ENCODE measurements around the gene PCDHA7. TPM values are rescaled to one million over a fixed set of nuclear protein-coding genes. Genes with fewer than 3 reads are reported as not detected.

Gene PCDHA7
- total RNA-seq, 1 donor from 2014 or later, result 0.37 TPM

GRCh38 chr5:140881889-140882590 lies 48.0 kb downstream of the PCDHA7 start, which contains the start of gene PCDHA13:
PCDHA13 (plus strand) TSS chr5:140882124; CDS start chr5:140882269, 145 bp downstream.

Other genes with a start within 250 kb of the PCDHA7 start
- gene CD14, start 201.1 kb upstream of the PCDHA7 start, total RNA-seq, result 1.6 and 2.4 TPM in 2 replicates
- gene TMCO6, start 194.8 kb upstream of the PCDHA7 start, total RNA-seq, result 6.1 and 7.0 TPM in 2 replicates
- 65.8 and 88.1 TPM in 2 replicates for gene NDUFA2, start 186.6 kb upstream of the PCDHA7 start, total RNA-seq
- gene IK, start 186.4 kb upstream of the PCDHA7 start, total RNA-seq, result 133 and 154 TPM in 2 replicates
- 22.3 and 30.0 TPM in 2 replicates for gene WDR55, start 169.4 kb upstream of the PCDHA7 start, total RNA-seq
- gene DND1, start 160.7 kb upstream of the PCDHA7 start, total RNA-seq, result 0.13 and 0.19 TPM in 2 replicates
- gene HARS1, start 142.9 kb upstream of the PCDHA7 start, total RNA-seq, result 74.6 and 92.6 TPM in 2 replicates
- gene HARS2, start 142.8 kb upstream of the PCDHA7 start, total RNA-seq, result 24.6 and 29.1 TPM in 2 replicates
- gene ZMAT2, start 133.8 kb upstream of the PCDHA7 start, total RNA-seq, result 67.6 and 72.0 TPM in 2 replicates
- gene PCDHA1, start 48.1 kb upstream of the PCDHA7 start, total RNA-seq, result under 0.01 and 0.06 TPM in 2 replicates
- gene PCDHA2, start 39.4 kb upstream of the PCDHA7 start, total RNA-seq, result 0.06 TPM in 1 of 2 replicates, not detected in the other
- gene PCDHA3, start 33.2 kb upstream of the PCDHA7 start, total RNA-seq, result 0.13 and 0.37 TPM in 2 replicates
- gene PCDHA4, start 27.2 kb upstream of the PCDHA7 start, total RNA-seq, result 0.26 and 0.37 TPM in 2 replicates
- 0.06 TPM in 1 of 2 replicates, not detected in the other for gene PCDHA5, start 12.7 kb upstream of the PCDHA7 start, total RNA-seq
- 0.26 and 0.44 TPM in 2 replicates for gene PCDHA6, start 6.3 kb upstream of the PCDHA7 start, total RNA-seq
- gene PCDHA8, start 6.9 kb downstream of the PCDHA7 start, total RNA-seq, result 0.06 TPM in 1 of 2 replicates, not detected in the other
- gene PCDHA9, start 14.1 kb downstream of the PCDHA7 start, total RNA-seq, result under 0.01 and 0.06 TPM in 2 replicates
- under 0.01 and 0.06 TPM in 2 replicates for gene PCDHA10, start 21.6 kb downstream of the PCDHA7 start, total RNA-seq
- gene PCDHA11, start 34.7 kb downstream of the PCDHA7 start, total RNA-seq, result 0.06 and 0.13 TPM in 2 replicates
- gene PCDHA12, start 41.0 kb downstream of the PCDHA7 start, total RNA-seq, result under 0.01 and 0.06 TPM in 2 replicates
- gene PCDHA13, start 47.9 kb downstream of the PCDHA7 start, total RNA-seq, result under 0.01 and 0.19 TPM in 2 replicates
- 0.06 and 0.13 TPM in 2 replicates for gene PCDHAC1, start 92.0 kb downstream of the PCDHA7 start, total RNA-seq
- 0.31 and 0.53 TPM in 2 replicates for gene PCDHAC2, start 132.2 kb downstream of the PCDHA7 start, total RNA-seq
- gene PCDHB1, start 217.1 kb downstream of the PCDHA7 start, total RNA-seq, result not detected in 2 replicates

All from aortic smooth muscle cell (primary cell).